AG09309 (cell line): ENCODE results near the gene TNFRSF4.

Experiments
- DNase-seq: peaks from one replicate; pipeline ENCODE4 v3.0.0-alpha.2; 2010; ENCODE audit warnings: low read depth
- H3K4me3 ChIP-seq: 2 replicates; pipeline ENCODE4 v1.5.1; 2011; ENCODE audit warnings: mild to moderate bottlenecking, low read depth, low read length, moderate library complexity; ENCODE audit not compliant: control insufficient read depth
- TF ChIP-seq, protein P1 (sequence below): IDR thresholded peaks from 2 replicates; pipeline ENCODE4 v1.5.1; 2011; ENCODE audit warnings: mild to moderate bottlenecking, low read depth, low read length, inconsistent platforms; ENCODE audit not compliant: insufficient read depth, control insufficient read depth; ENCODE audit errors: missing control alignments

Gene TNFRSF4

DNA sequence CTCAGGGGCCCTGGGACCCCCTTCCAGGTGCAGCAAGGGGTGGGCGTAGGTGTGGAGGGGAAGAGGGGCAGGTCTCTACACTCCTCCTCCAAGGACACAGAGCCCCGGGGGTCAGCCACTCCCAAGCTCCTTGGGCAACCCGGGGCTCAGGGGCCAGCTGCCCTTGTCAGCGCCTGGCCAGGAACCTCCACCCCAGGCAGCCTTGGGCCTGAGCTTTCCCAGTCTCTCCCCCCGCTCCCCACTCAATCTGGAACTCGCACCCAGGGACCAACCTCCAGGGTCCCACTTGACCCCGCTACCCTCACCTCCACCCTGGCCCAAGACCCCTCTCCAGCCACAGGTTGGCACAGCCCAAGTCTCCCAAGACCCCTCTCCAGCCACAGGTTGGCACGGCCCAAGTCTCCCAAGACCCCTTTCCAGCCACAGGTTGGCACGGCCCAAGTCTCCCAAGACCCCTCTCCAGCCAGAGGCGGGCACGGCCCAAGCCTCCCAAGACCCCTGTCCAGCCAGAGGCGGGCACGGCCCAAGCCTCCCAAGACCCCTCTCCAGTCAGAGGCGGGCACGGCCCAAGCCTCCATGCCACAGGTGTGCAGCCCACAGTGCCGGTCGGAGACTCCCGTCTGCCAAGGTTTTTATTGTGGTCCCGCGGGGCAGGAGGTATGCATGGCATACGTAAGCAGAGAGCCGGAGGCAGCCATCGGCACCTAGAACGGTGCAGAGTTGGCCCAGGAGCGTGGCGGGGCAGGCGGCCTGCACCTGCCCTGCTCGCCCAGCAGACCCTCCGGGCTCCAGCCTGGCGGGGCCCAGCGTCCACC, 3.0 kb downstream of the TNFRSF4 start:
- no peak overlapping the region for H3K4me3 ChIP-seq
- TF ChIP-seq, protein P1, sequence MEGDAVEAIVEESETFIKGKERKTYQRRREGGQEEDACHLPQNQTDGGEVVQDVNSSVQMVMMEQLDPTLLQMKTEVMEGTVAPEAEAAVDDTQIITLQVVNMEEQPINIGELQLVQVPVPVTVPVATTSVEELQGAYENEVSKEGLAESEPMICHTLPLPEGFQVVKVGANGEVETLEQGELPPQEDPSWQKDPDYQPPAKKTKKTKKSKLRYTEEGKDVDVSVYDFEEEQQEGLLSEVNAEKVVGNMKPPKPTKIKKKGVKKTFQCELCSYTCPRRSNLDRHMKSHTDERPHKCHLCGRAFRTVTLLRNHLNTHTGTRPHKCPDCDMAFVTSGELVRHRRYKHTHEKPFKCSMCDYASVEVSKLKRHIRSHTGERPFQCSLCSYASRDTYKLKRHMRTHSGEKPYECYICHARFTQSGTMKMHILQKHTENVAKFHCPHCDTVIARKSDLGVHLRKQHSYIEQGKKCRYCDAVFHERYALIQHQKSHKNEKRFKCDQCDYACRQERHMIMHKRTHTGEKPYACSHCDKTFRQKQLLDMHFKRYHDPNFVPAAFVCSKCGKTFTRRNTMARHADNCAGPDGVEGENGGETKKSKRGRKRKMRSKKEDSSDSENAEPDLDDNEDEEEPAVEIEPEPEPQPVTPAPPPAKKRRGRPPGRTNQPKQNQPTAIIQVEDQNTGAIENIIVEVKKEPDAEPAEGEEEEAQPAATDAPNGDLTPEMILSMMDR = no peak

DNA sequence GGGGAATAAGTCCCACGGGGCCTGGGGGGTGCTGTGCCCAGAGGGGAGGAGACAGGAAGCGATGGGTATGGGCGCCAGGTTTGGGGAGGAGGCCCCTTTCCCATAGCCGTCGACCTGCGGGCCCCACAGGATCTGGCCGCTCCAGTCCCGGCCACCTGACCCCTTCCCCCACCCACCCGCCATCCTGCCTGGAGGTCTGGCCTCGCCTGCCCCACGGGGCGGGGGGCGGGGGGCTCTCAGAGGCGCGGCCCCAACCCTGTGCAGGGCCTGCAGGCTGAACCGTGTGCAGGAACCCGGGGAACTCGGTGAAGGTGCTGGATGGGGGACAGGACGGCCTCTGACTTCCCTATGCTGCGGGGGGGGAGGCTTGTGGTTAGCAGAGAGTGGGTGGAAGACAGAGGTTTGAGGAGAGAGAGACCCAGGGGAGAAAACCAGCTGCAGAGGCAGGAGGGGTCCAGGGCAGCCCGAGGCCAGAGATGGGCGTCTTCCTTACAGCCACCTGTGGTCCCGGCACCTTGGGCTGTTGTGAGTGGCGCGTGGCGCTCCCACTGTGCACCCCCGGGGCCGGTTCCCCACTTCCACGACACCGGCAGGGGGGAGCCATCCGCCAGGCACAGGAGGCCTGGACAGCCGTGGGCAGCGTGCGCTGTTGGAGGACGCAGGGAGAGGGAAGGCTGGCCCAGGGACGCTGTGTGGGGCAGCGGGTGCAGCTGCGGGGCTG, 5.1 kb downstream of the TNFRSF4 start:
- TF ChIP-seq, protein P1 = no peak
- DNase-seq = no peak
- peak overlapping the region; percentile 43 for H3K4me3 ChIP-seq

More for the DNA sequence above, 3.0 kb downstream of the TNFRSF4 start:
- DNase-seq = no peak

DNA sequence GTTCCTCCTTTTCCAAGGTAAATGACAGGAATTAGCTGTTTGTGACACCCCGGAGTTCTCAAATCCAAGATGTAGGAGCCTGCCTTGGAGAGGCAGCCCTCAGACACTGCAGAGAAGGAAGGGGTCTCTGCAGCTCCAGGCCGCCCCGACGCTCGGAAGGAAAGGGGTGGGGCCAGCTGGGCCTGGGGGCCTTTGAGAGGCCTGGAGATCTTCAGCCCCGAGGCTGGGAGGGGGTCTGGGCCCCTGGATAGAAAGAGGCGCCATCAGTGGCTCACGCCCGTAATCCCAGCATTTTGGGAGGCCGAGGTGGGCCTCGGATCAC, 6.4 kb downstream of the TNFRSF4 start:
- no peak overlapping the region for H3K4me3 ChIP-seq
- DNase-seq = no peak
- TF ChIP-seq, protein P1 = no peak

DNA sequence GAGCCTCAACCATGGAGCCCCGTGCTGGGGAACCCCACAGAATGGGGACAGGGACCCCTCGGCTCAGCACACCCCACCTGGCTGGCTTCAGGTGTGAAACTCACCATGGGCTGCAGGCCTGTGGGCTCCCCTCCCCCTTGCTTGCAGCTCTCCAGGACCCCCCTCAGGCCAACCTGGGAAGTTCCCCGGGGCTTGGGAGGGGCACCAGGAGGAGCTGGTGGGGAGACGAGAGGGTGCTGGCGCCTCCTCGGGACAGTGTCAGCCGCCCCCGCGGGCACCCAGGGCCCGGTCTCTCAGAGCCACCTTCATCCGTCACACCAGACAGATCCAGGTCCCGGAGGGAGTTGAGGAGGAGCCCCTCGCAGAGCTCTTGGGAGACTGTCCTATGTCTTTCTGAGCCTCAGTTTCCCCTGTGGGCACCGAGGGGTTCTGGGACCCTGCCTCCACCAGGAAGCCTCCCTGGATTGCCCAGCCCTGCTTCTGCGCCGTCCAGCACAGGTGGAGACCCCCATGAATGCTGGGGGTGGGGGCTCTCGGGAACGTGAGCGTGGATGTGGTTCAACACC, 6.9 kb downstream of the TNFRSF4 start:
- no peak overlapping the region for H3K4me3 ChIP-seq
- DNase-seq = no peak
- TF ChIP-seq, protein P1 = no peak

DNA sequence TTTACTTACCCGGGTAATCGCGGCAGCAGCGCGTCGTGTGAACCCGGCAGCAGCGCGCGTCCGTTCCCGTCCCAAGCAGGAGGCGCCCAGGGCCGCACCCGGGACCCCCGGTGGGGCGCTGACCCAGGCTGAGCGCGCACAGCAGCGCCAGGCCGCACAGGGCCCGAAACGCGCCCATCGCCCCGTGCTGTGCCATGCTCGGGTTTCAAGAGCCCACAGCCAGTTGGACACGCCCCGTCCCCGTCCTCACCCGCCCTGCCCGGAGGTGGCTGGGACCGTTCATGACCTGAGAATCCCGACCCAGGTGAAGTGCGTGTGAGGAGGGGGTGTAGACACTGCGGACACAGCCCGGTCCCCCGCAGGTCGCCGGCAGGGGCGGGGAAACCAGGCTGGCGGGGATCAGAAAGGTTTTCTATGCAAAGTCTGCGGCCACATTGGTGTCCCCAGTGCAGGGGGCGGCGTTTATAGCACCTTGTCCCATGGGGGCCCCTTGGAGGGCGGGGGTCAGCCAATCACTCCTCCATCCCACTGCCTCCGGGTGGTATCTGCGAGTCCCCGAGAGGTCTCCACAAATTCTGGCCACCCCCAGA, 7.5 kb downstream of the TNFRSF4 start, which contains the start of gene TNFRSF18:
TSS of gene TNFRSF18 (minus strand) at position 217 of the 590 bp plus-strand sequence. CDS start at position 196, 21 bp downstream.
- no peak within 1 kb of the TSS for H3K4me3 ChIP-seq
- TF ChIP-seq, protein P1 = no peak
- no peak for DNase-seq

DNA sequence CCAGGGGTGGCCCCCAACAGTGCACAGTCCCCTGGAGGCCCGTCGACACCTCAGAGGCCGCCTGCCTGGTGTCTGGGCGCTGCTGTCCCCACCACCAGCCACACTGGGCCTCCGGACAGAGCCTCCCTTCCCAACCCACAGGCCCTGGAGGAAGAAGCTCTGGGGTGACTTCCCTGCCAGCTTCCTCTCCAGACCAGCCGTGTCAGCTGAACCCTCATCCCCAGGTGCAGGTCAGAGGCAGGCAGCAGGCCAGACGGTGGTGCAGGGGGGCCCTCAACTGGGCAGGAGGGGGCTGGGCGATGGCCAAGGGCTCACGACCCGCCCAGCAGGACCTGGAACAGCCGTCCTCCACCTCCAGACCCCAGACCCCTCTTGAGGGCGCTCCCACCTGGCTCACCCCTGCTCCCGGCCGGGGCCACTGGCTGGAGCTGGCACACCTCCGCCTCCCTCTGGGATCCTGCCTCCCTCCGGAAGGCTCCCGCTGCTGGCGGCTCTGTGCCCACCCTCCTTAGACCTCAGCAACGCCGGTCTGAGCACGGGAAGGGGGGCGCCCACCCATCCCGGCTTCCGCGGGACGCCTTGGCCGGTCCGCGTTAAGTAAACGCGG, 8.1 kb downstream of the TNFRSF4 start:
- TF ChIP-seq, protein P1 = no peak
- no peak for DNase-seq

More for the DNA sequence above, 8.1 kb downstream of the TNFRSF4 start:
- H3K4me3 ChIP-seq = no peak overlapping the region
